Measurements from ENCODE around the gene SORCS3. TPM values are rescaled to one million over a fixed set of nuclear protein-coding genes. Genes with fewer than 3 reads are reported as not detected.

SORCS3 gene
- total RNA-seq, 1 donor from 2014 or later = not detected

- no peak for TF ChIP-seq CTCF (IDR thresholded peaks at IDR 0.05)
- Mint-ChIP-seq H3K36me3 (ENCODE audit: low read depth) (no peaks in the 10 kb centered on the region), H3K9me3 (no peaks in the 10 kb centered on the region), H3K27me3 (no peaks in the 10 kb centered on the region), H3K27ac (no peak overlapping the region), H3K4me1 (no peaks in the 10 kb centered on the region), H3K4me3 (no peak overlapping the region)
- ChIA-PET POLR2A (no interaction called here), CTCF (no interaction called here)
- intact Hi-C loops (cut with micrococcal nuclease) = no loop called here
- DNase-seq (no peak), ATAC-seq (ENCODE audit: low read depth) (no peak)
These were observed 395.9 kb downstream of the SORCS3 start for GRCh38 chr10:105037022-105037421.

- H3K27ac Mint-ChIP-seq = no peak overlapping the region
- no peak overlapping the region for H3K4me3 Mint-ChIP-seq
- H3K27me3 Mint-ChIP-seq = no peaks in the 10 kb centered on the region
- DNase-seq = no peak
- POLR2A ChIA-PET = no interaction called here
- intact Hi-C loops (cut with micrococcal nuclease) = no loop called here
- no peak for ATAC-seq (ENCODE audit: low read depth)
- no peaks in the 10 kb centered on the region for H3K36me3 Mint-ChIP-seq (ENCODE audit: low read depth)
- no peaks in the 10 kb centered on the region for H3K9me3 Mint-ChIP-seq
- no peak for TF ChIP-seq CTCF (IDR thresholded peaks at IDR 0.05)
- H3K4me1 Mint-ChIP-seq = no peaks in the 10 kb centered on the region
- CTCF ChIA-PET = no interaction called here
These were observed 400.9 kb downstream of the SORCS3 start for GRCh38 chr10:105041956-105042355.

GRCh38 chr10:105042906-105043552 is 401.9 kb downstream of the SORCS3 start:
- POLR2A ChIA-PET = no interaction called here
- ATAC-seq (ENCODE audit: low read depth) (no peak), DNase-seq (no peak)
- Mint-ChIP-seq H3K36me3 (ENCODE audit: low read depth) (no peaks in the 10 kb centered on the region), H3K27ac (no peak overlapping the region), H3K4me3 (no peak overlapping the region), H3K9me3 (peaks cover 2% of the 10 kb centered on the region), H3K4me1 (no peaks in the 10 kb centered on the region), H3K27me3 (no peaks in the 10 kb centered on the region)
- CTCF ChIA-PET = no interaction called here
- intact Hi-C loops (cut with micrococcal nuclease) = no loop called here
- no peak for TF ChIP-seq CTCF (IDR thresholded peaks at IDR 0.05)

- Mint-ChIP-seq H3K4me3 (no peak overlapping the region), H3K4me1 (no peaks in the 10 kb centered on the region), H3K27ac (no peak overlapping the region), H3K36me3 (ENCODE audit: low read depth) (no peaks in the 10 kb centered on the region), H3K27me3 (no peaks in the 10 kb centered on the region), H3K9me3 (peaks cover 2% of the 10 kb centered on the region)
- ChIA-PET CTCF (no interaction called here), POLR2A (no interaction called here)
- intact Hi-C loops (cut with micrococcal nuclease) = no loop called here
- no peak for TF ChIP-seq CTCF (IDR thresholded peaks at IDR 0.05)
- ATAC-seq (ENCODE audit: low read depth) = no peak
- DNase-seq = no peak
These were observed 403.8 kb downstream of the SORCS3 start for GRCh38 chr10:105044902-105045301.

GRCh38 chr10:105056413-105056812 is 415.3 kb downstream of the SORCS3 start:
- Mint-ChIP-seq H3K27me3 (no peaks in the 10 kb centered on the region), H3K27ac (no peak overlapping the region), H3K36me3 (ENCODE audit: low read depth) (no peaks in the 10 kb centered on the region), H3K4me1 (no peaks in the 10 kb centered on the region), H3K4me3 (no peak overlapping the region), H3K9me3 (peaks cover 11% of the 10 kb centered on the region)
- no peak for TF ChIP-seq CTCF (IDR thresholded peaks at IDR 0.05)
- intact Hi-C loops (cut with micrococcal nuclease) = no loop called here
- ChIA-PET POLR2A (no interaction called here), CTCF (no interaction called here)
- no peak for DNase-seq
- ATAC-seq (ENCODE audit: low read depth) = no peak
